ENCODE measurements around the gene LGR6.

DNA sequence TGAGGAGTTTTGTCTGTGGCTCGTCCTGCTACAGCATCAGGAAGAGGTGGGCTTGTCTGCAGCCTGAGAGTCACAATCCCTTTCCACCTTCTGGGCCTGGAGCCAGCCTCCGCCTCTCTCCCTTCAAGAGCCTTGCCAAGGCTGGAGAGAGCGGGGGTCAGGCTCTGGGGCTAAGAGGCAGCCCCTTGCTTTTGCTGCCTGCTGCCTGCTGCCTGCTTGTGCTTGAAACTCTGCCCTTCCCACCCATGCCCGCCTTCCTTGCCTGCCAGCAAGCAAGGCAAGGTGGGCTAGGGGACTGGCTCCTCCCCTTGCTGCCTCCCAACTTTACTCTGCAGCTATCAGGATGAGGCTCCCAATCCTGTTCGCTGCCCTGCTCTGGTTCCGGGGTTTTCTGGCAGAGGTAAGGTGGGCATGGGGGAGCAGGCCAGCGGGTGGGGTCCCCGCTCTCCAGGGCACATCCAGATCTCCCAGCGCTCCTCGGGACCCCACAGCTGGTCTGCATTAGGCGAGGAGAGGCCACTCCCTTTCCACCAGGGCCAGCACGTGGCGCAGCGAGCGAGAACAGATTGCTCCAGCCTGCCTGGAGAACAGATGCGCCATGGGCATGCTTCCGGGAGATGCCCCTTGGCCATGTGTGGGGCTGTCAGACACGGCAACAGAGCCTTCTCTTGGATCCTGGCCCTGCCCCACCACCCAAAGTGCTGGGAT, 25.7 kb upstream of the LGR6 start:
- TF ChIP-seq CTCF (IDR thresholded peaks at IDR 0.05; ENCODE audit: poor library complexity) (no peak), EZH2 (IDR thresholded peaks at IDR 0.05; ENCODE audit: borderline replicate concordance) (no peak)

Data from hepatocyte (in vitro differentiated cells).